HL-60/S4 (cell line): Measurements from ENCODE around the gene RGS21.

Experiments
- in situ Hi-C: fragments of 300-500 bp; cut with MboI; formaldehyde crosslinking; loops from 2 replicates; pipeline ENCODE4 v1.14.3; 2022; ENCODE audit warnings: low sequenced_read_pairs

The RGS21 gene

GRCh38 chr1:192378276-192378675, 61.5 kb downstream of the RGS21 start:
- in situ Hi-C loops, result no loop called here

DNA sequence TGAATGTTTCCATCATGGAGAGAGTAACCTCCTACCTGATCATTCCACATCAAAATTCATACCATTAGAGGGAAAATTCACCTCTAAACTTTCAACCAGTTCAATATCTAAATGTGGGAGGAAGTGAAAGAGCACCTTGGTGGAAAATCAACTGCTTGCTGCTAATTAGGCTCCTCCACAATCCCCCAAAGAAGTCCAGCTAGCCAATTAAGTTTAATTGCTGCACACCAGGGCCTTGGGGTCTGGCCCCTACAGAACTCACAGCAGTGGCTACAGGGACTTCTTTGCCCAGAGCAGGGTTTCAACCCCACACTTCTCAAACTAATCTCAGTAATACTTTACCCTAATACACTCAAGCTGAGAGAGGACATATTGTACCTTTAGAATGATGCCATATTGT, 62.1 kb downstream of the RGS21 start:
- in situ Hi-C loops, result no loop called here

- in situ Hi-C loops, result no loop called here
Measured at GRCh38 chr1:192379554-192379953, 62.8 kb downstream of the RGS21 start.

DNA sequence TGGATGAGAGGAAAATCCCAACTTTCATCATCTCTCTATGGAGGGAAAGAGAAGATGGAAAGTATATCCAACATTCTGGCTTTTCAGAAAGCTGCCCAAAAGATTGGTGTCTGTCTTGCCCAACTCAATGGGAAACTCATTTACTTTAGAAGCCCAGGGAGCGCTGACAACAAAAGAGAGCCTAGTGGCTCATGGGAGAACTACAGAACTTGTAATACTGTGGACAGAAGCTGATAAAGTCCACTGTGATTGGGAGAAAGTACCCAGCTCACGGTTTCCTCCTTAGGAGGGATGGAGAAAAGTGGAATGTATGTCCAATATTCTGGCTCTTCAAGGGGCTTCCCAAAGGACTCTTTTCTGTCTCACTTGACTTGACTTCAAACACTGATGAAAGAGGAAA, 66.0 kb downstream of the RGS21 start:
- in situ Hi-C loops, result no loop called here

DNA sequence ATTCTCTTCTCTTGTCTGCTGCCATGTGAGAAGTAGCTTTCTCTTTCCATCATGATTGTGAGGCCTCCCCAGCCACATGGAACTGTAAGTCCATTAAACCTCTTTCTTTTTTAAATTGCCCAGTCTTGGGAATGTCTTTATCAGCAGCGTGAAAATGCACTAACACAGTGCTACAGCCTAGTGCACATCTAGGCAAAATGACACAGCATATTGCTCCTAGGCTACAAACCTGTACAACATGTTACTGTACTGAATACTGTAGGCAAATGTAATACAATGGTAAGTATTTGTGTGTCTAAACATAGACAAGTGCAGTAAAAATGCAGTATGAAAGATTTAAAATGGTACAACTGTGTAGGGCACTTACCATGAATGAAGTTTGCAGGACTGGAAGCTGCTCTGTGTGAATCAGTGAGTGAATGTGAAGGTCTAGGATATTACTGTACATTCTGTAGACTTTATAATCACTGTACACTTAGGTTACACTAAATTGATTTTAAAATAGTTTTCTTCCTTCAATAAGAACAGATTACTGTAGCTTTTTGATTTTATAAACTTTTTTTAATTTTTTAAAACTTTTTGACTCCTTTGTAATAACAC, 69.4 kb downstream of the RGS21 start:
- in situ Hi-C loops, result no loop called here

GRCh38 chr1:192395211-192395610, 78.4 kb downstream of the RGS21 start:
- in situ Hi-C loops, result no loop called here

DNA sequence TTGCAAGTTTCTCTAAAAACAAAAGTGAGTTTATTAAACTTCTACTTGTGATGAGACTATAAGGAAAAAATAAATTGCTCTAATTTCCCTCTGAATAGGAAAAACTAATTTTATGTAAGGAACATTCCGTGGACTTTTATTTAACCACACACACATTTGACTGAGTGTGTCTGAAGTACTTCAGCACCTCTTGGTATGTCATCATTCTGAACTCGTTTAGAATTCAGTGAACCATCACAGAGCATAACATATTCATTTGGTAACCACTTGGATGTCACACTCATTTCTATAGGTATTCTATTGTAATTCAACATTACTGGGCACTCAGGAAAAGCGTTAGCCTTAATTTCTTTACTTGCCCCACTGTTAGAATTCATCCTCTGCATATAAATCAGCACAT, 79.1 kb downstream of the RGS21 start:
- in situ Hi-C loops, result no loop called here

GRCh38 chr1:192399161-192399560, 82.4 kb downstream of the RGS21 start:
- in situ Hi-C loops, result no loop called here

- in situ Hi-C loops, result no loop called here
Measured at GRCh38 chr1:192401825-192402224, 85.0 kb downstream of the RGS21 start.

DNA sequence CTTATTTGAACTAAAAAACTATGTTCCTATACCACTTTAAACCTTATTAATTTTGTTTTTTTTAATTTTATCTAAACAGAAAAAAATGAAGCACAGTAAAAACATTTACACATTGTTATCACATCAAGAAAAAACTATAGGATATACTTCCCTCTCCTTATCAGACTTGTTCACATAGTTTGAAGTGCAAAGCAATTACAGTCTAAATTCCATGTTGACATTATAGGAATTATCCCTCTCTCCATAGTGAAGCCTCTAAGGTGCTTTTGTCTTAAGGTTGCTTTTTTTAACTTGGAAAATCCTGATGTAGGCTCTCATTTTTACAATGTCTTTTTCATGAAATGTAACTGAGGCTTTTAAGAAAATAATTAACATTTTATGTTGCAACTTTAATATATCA, 85.8 kb downstream of the RGS21 start:
- in situ Hi-C loops, result no loop called here

DNA sequence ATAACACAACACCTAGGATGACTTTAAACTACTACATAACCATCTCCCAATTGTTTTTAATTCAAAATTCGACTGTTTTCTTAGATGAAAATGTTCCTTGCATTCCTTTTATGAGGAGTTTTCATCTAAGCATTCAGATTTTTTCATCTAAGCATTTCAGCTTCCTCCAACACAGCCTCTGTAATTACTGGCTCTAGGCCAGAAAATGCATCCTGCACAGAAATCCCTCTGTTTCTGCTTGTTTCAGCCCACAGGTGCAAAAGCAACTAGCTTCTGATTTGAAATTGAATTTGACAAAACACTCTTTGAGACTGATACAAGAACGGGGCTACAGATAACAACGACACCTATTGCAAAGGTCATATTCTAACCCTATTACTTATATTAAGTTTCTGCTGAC, 90.4 kb downstream of the RGS21 start:
- in situ Hi-C loops, result no loop called here
